Neural progenitor cell (in vitro differentiated cells): ENCODE measurements around the gene PSD2. TPM values are rescaled to one million over a fixed set of nuclear protein-coding genes. Genes with fewer than 3 reads are reported as not detected.

Source experiments
- DNase-seq: peaks from one replicate; pipeline ENCODE4 v3.0.0-alpha.2; 2016; ENCODE audit warnings: low spot score
- H2AFZ ChIP-seq: fragments of 200-600 bp; sonication (generic); replicated peaks from 2 replicates; pipeline ENCODE4 v1.6.1; 2016; ENCODE audit warnings: antibody characterized with exemption
- H3F3A ChIP-seq: fragments of 200-600 bp; sonication (generic); 2 replicates; pipeline ENCODE4 v1.6.1; 2016; ENCODE audit warnings: antibody characterized with exemption, low read depth
- H3K27ac ChIP-seq: fragments of 200-600 bp; sonication (generic); 2 replicates; pipeline ENCODE4 v1.5.1; 2016; ENCODE audit warnings: mild to moderate bottlenecking
- H3K27me3 ChIP-seq: fragments of 200-600 bp; sonication (generic); 2 replicates; pipeline ENCODE4 v1.6.1; 2016; ENCODE audit warnings: mild to moderate bottlenecking, moderate library complexity
- H3K36me3 ChIP-seq: fragments of 200-600 bp; sonication (generic); 2 replicates; pipeline ENCODE4 v1.5.1; 2016
- H3K4me1 ChIP-seq: fragments of 200-600 bp; sonication (generic); 2 replicates; pipeline ENCODE4 v1.6.1; 2016; ENCODE audit warnings: mixed run types
- H3K4me2 ChIP-seq: fragments of 200-600 bp; sonication (generic); 2 replicates; pipeline ENCODE4 v1.6.1; 2016
- H3K4me3 ChIP-seq: fragments of 200-600 bp; sonication (generic); 2 replicates; pipeline ENCODE4 v1.5.1; 2016
- H3K79me2 ChIP-seq: fragments of 200-600 bp; sonication (generic); 2 replicates; pipeline ENCODE4 v1.6.1; 2016; ENCODE audit warnings: low read depth
- H3K9ac ChIP-seq: fragments of 200-600 bp; sonication (generic); 2 replicates; pipeline ENCODE4 v1.6.1; 2016
- H3K9me3 ChIP-seq: fragments of 200-600 bp; sonication (generic); 2 replicates; pipeline ENCODE4 v1.5.1; 2016; ENCODE audit warnings: low read depth
- H4K20me1 ChIP-seq: fragments of 200-600 bp; sonication (generic); 2 replicates; pipeline ENCODE4 v1.6.1; 2016; ENCODE audit warnings: low read depth
- H3K27ac Mint-ChIP-seq: 3 replicates; pipeline ENCODE4 v1.8.0; 2021; ENCODE audit warnings: mixed read lengths
- H3K27me3 Mint-ChIP-seq: 2 replicates; pipeline ENCODE4 v1.8.0; 2022; ENCODE audit warnings: low read depth, mild to moderate bottlenecking, inconsistent platforms, moderate library complexity, mixed read lengths; ENCODE audit not compliant: insufficient read depth
- H3K36me3 Mint-ChIP-seq: 3 replicates; pipeline ENCODE4 v1.8.0; 2021; ENCODE audit warnings: mixed read lengths
- H3K4me1 Mint-ChIP-seq: 3 replicates; pipeline ENCODE4 v1.8.0; 2021; ENCODE audit warnings: mixed read lengths
- H3K4me3 Mint-ChIP-seq: 3 replicates; pipeline ENCODE4 v1.8.0; 2021; ENCODE audit warnings: mild to moderate bottlenecking, moderate library complexity, mixed read lengths
- H3K9me3 Mint-ChIP-seq: 3 replicates; pipeline ENCODE4 v1.8.0; 2020; ENCODE audit warnings: mixed read lengths
- EZH2 ChIP-seq: fragments of 200-600 bp; sonication (generic); IDR thresholded peaks from 2 replicates; pipeline ENCODE4 v1.6.1; 2017; ENCODE audit warnings: antibody characterized with exemption, mild to moderate bottlenecking, moderate library complexity
- EZH2phosphoT487 ChIP-seq: fragments of 200-600 bp; sonication (generic); IDR thresholded peaks from 2 replicates; pipeline ENCODE4 v1.6.1; 2017; ENCODE audit warnings: antibody characterized with exemption
- total RNA-seq: library from RNA; depleted of rRNA; stranded (reverse); fragments of >200 nt; gene quantifications from 2 replicates; pipeline ENCODE4 v1.2.3, GENCODE V29; 2015; ENCODE audit warnings: low replicate concordance
- TF ChIP-seq, protein P1 (sequence below): fragments of 200-600 bp; sonication (generic); IDR thresholded peaks from 2 replicates; pipeline ENCODE4 v1.5.1; 2017; ENCODE audit warnings: antibody characterized with exemption, mild to moderate bottlenecking

The PSD2 gene
- total RNA-seq, 1 donor from 2014 or later = 0.09 TPM

DNA sequence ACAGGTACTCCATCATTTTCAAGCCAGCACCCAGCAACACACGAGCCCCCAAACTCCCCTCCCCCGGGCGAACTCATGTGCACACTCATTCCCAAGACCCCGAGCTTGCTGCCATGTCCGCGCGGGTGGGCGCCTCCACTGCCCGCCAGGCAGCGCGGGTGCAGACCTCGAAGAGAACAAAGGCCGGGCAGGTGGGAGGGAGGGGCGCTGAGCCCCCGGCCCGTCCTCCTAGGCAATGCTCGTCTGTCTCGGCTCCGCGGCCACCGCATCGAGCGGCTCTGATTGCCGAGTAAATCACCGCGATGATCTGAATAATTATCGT, 47.1 kb upstream of the PSD2 start:
- Mint-ChIP-seq H3K4me1 (peaks cover 70% of the 10 kb centered on the region), H3K4me3 (peak overlapping the region; percentile 85), H3K27me3 (peaks cover 20% of the 10 kb centered on the region), H3K36me3 (no peaks in the 10 kb centered on the region), H3K9me3 (no peaks in the 10 kb centered on the region), H3K27ac (peak overlapping the region; percentile 79)
- Histone ChIP-seq H3K36me3 (no peaks in the 10 kb centered on the region), H3K9ac (no peak overlapping the region), H3K79me2 (no peaks in the 10 kb centered on the region), H3K4me3 (peak overlapping the region; percentile 41), H3K9me3 (no peaks in the 10 kb centered on the region), H2AFZ (no peak overlapping the region), H3K4me2 (peak overlapping the region; percentile 94), H3K27me3 (peaks cover 93% of the 10 kb centered on the region), H3K4me1 (peaks cover 34% of the 10 kb centered on the region), H3K27ac (no peak overlapping the region), H4K20me1 (peaks cover 15% of the 10 kb centered on the region), H3F3A (peaks cover 24% of the 10 kb centered on the region)
- peak; percentile 49 for DNase-seq
- TF ChIP-seq EZH2phosphoT487 (peak; percentile 9), EZH2 (peak; percentile 18)
- TF ChIP-seq, protein P1, sequence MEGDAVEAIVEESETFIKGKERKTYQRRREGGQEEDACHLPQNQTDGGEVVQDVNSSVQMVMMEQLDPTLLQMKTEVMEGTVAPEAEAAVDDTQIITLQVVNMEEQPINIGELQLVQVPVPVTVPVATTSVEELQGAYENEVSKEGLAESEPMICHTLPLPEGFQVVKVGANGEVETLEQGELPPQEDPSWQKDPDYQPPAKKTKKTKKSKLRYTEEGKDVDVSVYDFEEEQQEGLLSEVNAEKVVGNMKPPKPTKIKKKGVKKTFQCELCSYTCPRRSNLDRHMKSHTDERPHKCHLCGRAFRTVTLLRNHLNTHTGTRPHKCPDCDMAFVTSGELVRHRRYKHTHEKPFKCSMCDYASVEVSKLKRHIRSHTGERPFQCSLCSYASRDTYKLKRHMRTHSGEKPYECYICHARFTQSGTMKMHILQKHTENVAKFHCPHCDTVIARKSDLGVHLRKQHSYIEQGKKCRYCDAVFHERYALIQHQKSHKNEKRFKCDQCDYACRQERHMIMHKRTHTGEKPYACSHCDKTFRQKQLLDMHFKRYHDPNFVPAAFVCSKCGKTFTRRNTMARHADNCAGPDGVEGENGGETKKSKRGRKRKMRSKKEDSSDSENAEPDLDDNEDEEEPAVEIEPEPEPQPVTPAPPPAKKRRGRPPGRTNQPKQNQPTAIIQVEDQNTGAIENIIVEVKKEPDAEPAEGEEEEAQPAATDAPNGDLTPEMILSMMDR = no peak

DNA sequence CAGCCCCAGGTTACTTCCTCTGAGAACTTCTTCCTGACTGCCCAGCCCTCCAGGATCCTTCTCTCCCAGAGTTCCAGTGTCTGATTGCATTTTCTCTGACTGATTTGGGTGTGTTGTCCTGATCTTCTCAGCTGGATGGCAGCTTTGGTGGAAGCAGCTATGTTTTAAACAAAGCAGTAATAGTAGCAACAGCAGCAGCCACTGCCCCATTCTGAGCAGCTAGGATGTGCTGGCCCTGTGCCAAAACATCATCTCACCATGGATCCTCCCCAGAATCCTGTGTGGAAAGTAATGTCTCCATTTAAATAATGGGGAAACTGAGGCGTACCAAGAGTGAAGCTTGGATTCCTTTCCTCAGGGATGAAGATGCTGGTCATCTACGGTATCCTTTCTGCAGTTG, 46.4 kb upstream of the PSD2 start:
- TF ChIP-seq EZH2phosphoT487 = no peak
- TF ChIP-seq EZH2 = no peak
- Mint-ChIP-seq H3K36me3 (no peaks in the 10 kb centered on the region), H3K4me3 (peak overlapping the region; percentile 77), H3K27me3 (peaks cover 21% of the 10 kb centered on the region), H3K4me1 (peaks cover 65% of the 10 kb centered on the region), H3K9me3 (no peaks in the 10 kb centered on the region), H3K27ac (peak overlapping the region; percentile 47)
- no peaks in the 10 kb centered on the region for H3K79me2 ChIP-seq
- peaks cover 15% of the 10 kb centered on the region for H4K20me1 ChIP-seq
- no peak overlapping the region for H3K27ac ChIP-seq
- no peak for DNase-seq
- no peaks in the 10 kb centered on the region for H3K36me3 ChIP-seq
- no peak overlapping the region for H3K4me2 ChIP-seq
- H3K4me3 ChIP-seq = no peak overlapping the region
- H2AFZ ChIP-seq = no peak overlapping the region
- H3K9me3 ChIP-seq = no peaks in the 10 kb centered on the region
- H3F3A ChIP-seq = peaks cover 24% of the 10 kb centered on the region
- H3K9ac ChIP-seq = no peak overlapping the region
- H3K4me1 ChIP-seq = peaks cover 34% of the 10 kb centered on the region
- peaks cover 98% of the 10 kb centered on the region for H3K27me3 ChIP-seq

DNA sequence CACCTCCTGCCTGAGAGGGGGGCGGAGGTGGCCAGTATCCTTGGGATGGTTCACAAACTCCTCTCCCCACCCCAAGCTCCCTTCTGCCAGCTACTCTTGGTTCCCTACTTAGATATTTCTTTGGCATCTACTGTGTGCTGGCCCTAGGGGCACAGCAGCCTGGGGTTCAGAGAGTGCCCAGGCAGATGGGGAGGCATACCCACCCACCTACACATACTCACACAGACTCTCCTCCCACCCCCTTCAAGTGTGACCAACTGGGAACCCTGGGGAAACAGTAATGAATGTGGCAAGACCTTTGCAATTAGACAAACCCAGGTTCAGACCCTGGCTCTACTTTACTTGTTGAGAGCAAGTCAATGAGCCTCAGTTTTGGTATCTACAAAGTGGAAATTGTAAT, 44.4 kb upstream of the PSD2 start:
- Mint-ChIP-seq H3K36me3 (no peaks in the 10 kb centered on the region), H3K9me3 (no peaks in the 10 kb centered on the region), H3K4me1 (peaks cover 62% of the 10 kb centered on the region), H3K4me3 (no peak overlapping the region), H3K27ac (no peak overlapping the region), H3K27me3 (peaks cover 18% of the 10 kb centered on the region)
- Histone ChIP-seq H3K27me3 (peaks cover 100% of the 10 kb centered on the region), H4K20me1 (peaks cover 15% of the 10 kb centered on the region), H3K36me3 (no peaks in the 10 kb centered on the region), H3K79me2 (no peaks in the 10 kb centered on the region), H3K4me1 (peaks cover 30% of the 10 kb centered on the region), H3K9me3 (no peaks in the 10 kb centered on the region), H3K27ac (no peak overlapping the region), H3K4me3 (no peak overlapping the region), H3K9ac (no peak overlapping the region), H3F3A (peaks cover 25% of the 10 kb centered on the region), H3K4me2 (no peak overlapping the region), H2AFZ (no peak overlapping the region)
- DNase-seq = no peak
- TF ChIP-seq, protein P1 = no peak
- TF ChIP-seq EZH2 = no peak
- no peak for TF ChIP-seq EZH2phosphoT487

DNA sequence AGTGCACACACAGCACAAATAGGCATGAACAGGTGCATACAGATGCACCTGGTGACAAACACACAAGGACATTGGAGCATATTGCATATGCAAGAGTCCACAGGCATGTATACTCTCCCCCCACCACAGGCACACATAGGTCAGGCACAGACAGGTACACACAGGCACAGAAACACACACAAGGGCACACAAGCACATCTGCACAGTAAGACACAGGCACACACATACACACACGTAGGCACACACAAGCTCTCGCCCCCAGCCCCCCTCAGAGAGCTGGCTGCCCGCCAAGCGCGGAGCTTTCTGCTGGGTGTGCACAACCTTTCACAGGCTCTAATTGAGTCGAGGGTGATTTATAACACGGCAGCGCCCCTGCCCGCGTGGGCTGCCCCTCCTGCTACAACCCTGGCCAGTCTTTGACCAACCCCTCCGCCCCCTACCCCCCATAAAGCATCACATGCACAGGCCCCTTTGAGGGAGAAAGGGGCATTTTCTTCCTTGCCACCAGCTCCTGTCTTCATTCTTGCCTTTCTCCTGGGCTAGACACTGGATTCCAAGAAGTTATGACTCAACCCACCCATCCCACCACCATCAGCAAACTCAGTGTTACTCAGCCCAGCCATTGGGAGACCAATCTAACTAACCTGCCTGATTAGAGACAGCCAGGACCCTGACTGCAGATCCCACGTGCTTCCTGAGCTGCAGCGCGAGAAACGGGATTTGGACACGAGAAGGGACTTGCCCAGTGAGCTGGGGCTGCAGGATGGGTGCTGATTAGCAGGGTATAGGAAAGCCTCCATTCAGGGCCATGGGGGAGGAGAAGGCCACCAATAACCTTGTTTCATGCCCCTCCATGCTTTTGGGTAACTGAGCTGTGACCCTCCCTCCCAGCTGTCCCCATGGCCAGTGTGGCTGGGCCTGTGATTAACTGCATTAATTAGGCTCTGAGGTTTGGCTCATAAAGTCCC, 42.8 kb upstream of the PSD2 start:
- Histone ChIP-seq H3K9ac (no peak overlapping the region), H3K4me2 (no peak overlapping the region), H3K27ac (no peak overlapping the region), H2AFZ (no peak overlapping the region), H3K4me1 (peaks cover 19% of the 10 kb centered on the region), H4K20me1 (peaks cover 7% of the 10 kb centered on the region), H3K27me3 (peaks cover 100% of the 10 kb centered on the region), H3K4me3 (no peak overlapping the region), H3K9me3 (no peaks in the 10 kb centered on the region), H3K36me3 (no peaks in the 10 kb centered on the region), H3K79me2 (no peaks in the 10 kb centered on the region), H3F3A (peaks cover 29% of the 10 kb centered on the region)
- peaks cover 72% of the 10 kb centered on the region for H3K4me1 Mint-ChIP-seq
- peak overlapping the region; percentile 58 for H3K4me3 Mint-ChIP-seq
- DNase-seq = no peak
- peaks cover 18% of the 10 kb centered on the region for H3K27me3 Mint-ChIP-seq
- H3K9me3 Mint-ChIP-seq = no peaks in the 10 kb centered on the region
- peak overlapping the region; percentile 14 for H3K27ac Mint-ChIP-seq
- TF ChIP-seq EZH2phosphoT487 (no peak), EZH2 (no peak)
- TF ChIP-seq, protein P1 = no peak
- H3K36me3 Mint-ChIP-seq = no peaks in the 10 kb centered on the region
